Endometrial microvascular endothelial cells (primary cell): Measurements from ENCODE around the gene DNAJC5. TPM values are rescaled to one million over a fixed set of nuclear protein-coding genes. Genes with fewer than 3 reads are reported as not detected.

Experiments
- total RNA-seq: library from RNA; depleted of rRNA; stranded (reverse); fragments of >200 nt; gene quantifications from one replicate; pipeline ENCODE4 v1.2.3, GENCODE V29; 2015; ENCODE audit errors: inconsistent ontology term

DNAJC5 gene
- total RNA-seq, 1 donor from 2014 or later = 76.7 TPM

Other genes with a start within 250 kb of the DNAJC5 start
- gene STMN3, start 241.7 kb upstream of the DNAJC5 start, total RNA-seq = 0.65 TPM
- 15.1 TPM for gene RTEL1, start 236.8 kb upstream of the DNAJC5 start, total RNA-seq
- gene TNFRSF6B, start 198.5 kb upstream of the DNAJC5 start, total RNA-seq = 175 TPM
- 55.7 TPM for gene ARFRP1, start 187.2 kb upstream of the DNAJC5 start, total RNA-seq
- gene ZGPAT, start 187.1 kb upstream of the DNAJC5 start, total RNA-seq = 39.2 TPM
- gene LIME1, start 158.5 kb upstream of the DNAJC5 start, total RNA-seq = 9.3 TPM
- gene SLC2A4RG, start 155.3 kb upstream of the DNAJC5 start, total RNA-seq = 17.3 TPM
- gene ZBTB46, start 63.9 kb upstream of the DNAJC5 start, total RNA-seq = not detected
- not detected for gene ABHD16B, start 33.6 kb upstream of the DNAJC5 start, total RNA-seq
- 174 TPM for gene TPD52L2, start 29.9 kb upstream of the DNAJC5 start, total RNA-seq
- 19.3 TPM for gene UCKL1, start 61.3 kb downstream of the DNAJC5 start, total RNA-seq
- 18.3 TPM for gene ZNF512B, start 74.8 kb downstream of the DNAJC5 start, total RNA-seq
- gene SAMD10, start 84.5 kb downstream of the DNAJC5 start, total RNA-seq = 0.09 TPM
- gene PRPF6, start 86.0 kb downstream of the DNAJC5 start, total RNA-seq = 46.9 TPM
- 0.93 TPM for gene C20orf204, start 141.1 kb downstream of the DNAJC5 start, total RNA-seq
- gene SOX18, start 154.5 kb downstream of the DNAJC5 start, total RNA-seq = 0.37 TPM
- gene TCEA2, start 168.1 kb downstream of the DNAJC5 start, total RNA-seq = 7.2 TPM
- gene RGS19, start 184.4 kb downstream of the DNAJC5 start, total RNA-seq = 10.8 TPM
- gene OPRL1, start 185.0 kb downstream of the DNAJC5 start, total RNA-seq = not detected
- gene LKAAEAR1, start 189.3 kb downstream of the DNAJC5 start, total RNA-seq = not detected
- gene NPBWR2, start 212.4 kb downstream of the DNAJC5 start, total RNA-seq = not detected